SK-N-SH (cell line): ENCODE measurements around the gene ZIC1. TPM values are rescaled to one million over a fixed set of nuclear protein-coding genes. Genes with fewer than 3 reads are reported as not detected.

ENCODE experiments used
- CTCF ChIA-PET: fragments of 300-600, 350-600 bp; formaldehyde crosslinking; extraction: SDS; loops from one replicate; lab custom pipeline; 2021; lab: Yijun Ruan, JAX
- POLR2A ChIA-PET: fragments of 350-600 bp; sonication (Branson Sonifier 250); formaldehyde crosslinking; extraction: SDS; loops from one replicate; lab custom pipeline; 2020; ENCODE audit warnings: antibody characterized with exemption, inconsistent platforms; lab: Yijun Ruan, JAX
- DNase-seq: peaks from one replicate; pipeline ENCODE4 v3.0.0; 2012
- H2AFZ ChIP-seq: fragments of 200-600 bp; sonication (generic); 2 replicates; pipeline ENCODE4 v1.8.1; 2016; ENCODE audit warnings: antibody characterized with exemption, mild to moderate bottlenecking, low read depth
- H3F3A ChIP-seq: fragments of 200-600 bp; sonication (generic); replicated peaks from 2 replicates; pipeline ENCODE3; 2016; ENCODE audit warnings: antibody characterized with exemption, mild to moderate bottlenecking; ENCODE audit not compliant: insufficient read depth
- H3K27ac ChIP-seq, 2 experiments: fragments of 200-500 bp in 1 of 2; fragments of 200-600 bp in 1 of 2; sonication (Bioruptor generic) in 1 of 2; sonication (generic), shearing (Covaris generic) in 1 of 2; 2 replicates each; pipeline versions ENCODE4 v1.5.1 to v1.6.1; 2014 to 2016; ENCODE audit warnings: low read depth in 2 of 2, inconsistent platforms in 1 of 2, low read length in 1 of 2, mild to moderate bottlenecking in 1 of 2, mixed read lengths in 1 of 2
- H3K27me3 ChIP-seq: fragments of 200-600 bp; sonication (generic), shearing (Covaris generic); 2 replicates; pipeline ENCODE4 v1.6.1; 2016; ENCODE audit warnings: mixed run types; ENCODE audit not compliant: insufficient read depth
- H3K36me3 ChIP-seq, 2 experiments: fragments of 200-500 bp in 1 of 2; fragments of 200-600 bp in 1 of 2; sonication (Bioruptor generic) in 1 of 2; sonication (generic) in 1 of 2; replicated peaks in 1 of 2; 2 replicates each; pipeline versions ENCODE3 to v1.5.1; 2014 to 2016; ENCODE audit warnings: low read length in 1 of 2, mild to moderate bottlenecking in 1 of 2; ENCODE audit not compliant: insufficient read depth in 2 of 2, control insufficient read depth in 1 of 2
- H3K4me1 ChIP-seq, 2 experiments: fragments of 200-500 bp in 1 of 2; fragments of 200-600 bp in 1 of 2; sonication (Bioruptor generic) in 1 of 2; sonication (generic), shearing (Covaris generic) in 1 of 2; 2 replicates each; pipeline versions ENCODE4 v1.5.1 to v1.6.1; 2014 to 2016; ENCODE audit warnings: low read depth in 1 of 2, low read length in 1 of 2, mixed run types in 1 of 2; ENCODE audit not compliant: insufficient read depth in 2 of 2, control insufficient read depth in 1 of 2
- H3K4me2 ChIP-seq: fragments of 200-600 bp; sonication (generic), shearing (Covaris generic); 2 replicates; pipeline ENCODE4 v1.6.1; 2017; ENCODE audit warnings: mixed run types
- H3K4me3 ChIP-seq, 2 experiments: fragments of 200-500 bp in 1 of 2; fragments of 200-600 bp in 1 of 2; sonication (Bioruptor generic) in 1 of 2; sonication (generic), shearing (Covaris generic) in 1 of 2; 2 replicates each; pipeline versions ENCODE4 v1.5.1 to v1.8.1; 2014 to 2016; ENCODE audit warnings: low read depth in 2 of 2, inconsistent platforms in 1 of 2, low read length in 1 of 2, mild to moderate bottlenecking in 1 of 2, mixed read lengths in 1 of 2, moderate library complexity in 1 of 2
- H3K79me2 ChIP-seq: fragments of 200-600 bp; sonication (generic); 2 replicates; pipeline ENCODE4 v1.8.1; 2017; ENCODE audit warnings: mild to moderate bottlenecking; ENCODE audit not compliant: insufficient read depth
- H3K9ac ChIP-seq: fragments of 200-600 bp; sonication (generic); 2 replicates; pipeline ENCODE4 v1.6.1; 2017; ENCODE audit warnings: mixed run types
- H3K9me2 ChIP-seq: fragments of 200-600 bp; sonication (generic); 2 replicates; pipeline ENCODE4 v1.6.1; 2017; ENCODE audit warnings: mixed run types
- H3K9me3 ChIP-seq: fragments of 200-600 bp; sonication (generic); 2 replicates; pipeline ENCODE4 v1.6.1; 2017; ENCODE audit warnings: mixed run types, mild to moderate bottlenecking, moderate library complexity
- H4K20me1 ChIP-seq: fragments of 200-600 bp; sonication (generic); 2 replicates; pipeline ENCODE4 v1.6.1; 2017; ENCODE audit warnings: mild to moderate bottlenecking, mixed run types; ENCODE audit not compliant: insufficient read depth
- EP300 ChIP-seq, 2 experiments: IDR thresholded peaks; 2 replicates each; pipeline versions ENCODE4 v1.4.0 to v1.6.1; 2012; ENCODE audit warnings: borderline replicate concordance in 1 of 2, low read depth in 1 of 2, low read length in 1 of 2
- EZH2phosphoT487 ChIP-seq: fragments of 200-600 bp; sonication (generic); IDR thresholded peaks from 2 replicates; pipeline ENCODE4 v1.6.1; 2017; ENCODE audit warnings: low read depth, mixed run types, mild to moderate bottlenecking, antibody characterized with exemption, moderate library complexity, borderline replicate concordance
- MXI1 ChIP-seq: IDR thresholded peaks from 2 replicates; pipeline ENCODE4 v1.6.1; 2012; ENCODE audit warnings: mild to moderate bottlenecking, low read depth, low read length, improper control_type of control experiment
- NFIC ChIP-seq: IDR thresholded peaks from 2 replicates; pipeline ENCODE4 v1.4.0; 2012; ENCODE audit warnings: borderline replicate concordance
- PBX3 ChIP-seq: IDR thresholded peaks from 2 replicates; pipeline ENCODE4; 2012
- POLR2AphosphoS5 ChIP-seq: IDR thresholded peaks from 2 replicates; pipeline ENCODE4 v1.6.1; 2012; ENCODE audit warnings: low read depth, low read length
- TCF12 ChIP-seq: IDR thresholded peaks from 2 replicates; pipeline ENCODE4 v1.4.0; 2012
- YY1 ChIP-seq: IDR thresholded peaks from 2 replicates; pipeline ENCODE4 v1.4.0; 2012; ENCODE audit warnings: low read depth, mild to moderate bottlenecking
- WGBS: methylation state at CpG from one replicate; pipeline ENCODE4 v1.1.6; 2017; ENCODE audit warnings: low lambda C conversion rate; 5-methylcytosine and 5-hydroxymethylcytosine counted together
- polyA plus RNA-seq, 3 experiments: library from polyadenylated mRNA; depleted of rRNA; stranded (reverse); fragments of >200 nt; gene quantifications; 2 replicates each; pipeline ENCODE4 v1.2.3, GENCODE V29; 2012

Gene ZIC1
- polyA plus RNA-seq, 1 of the 3 experiments (the other 2 are of a cell fraction) = 16.7 TPM

- TF ChIP-seq POLR2AphosphoS5 (no peak), MXI1 (no peak), PBX3 (no peak), NFIC (no peak), EP300 (IDR thresholded peaks at IDR 0.05; ENCODE audit: borderline replicate concordance in 1 of 2, low read depth in 1 of 2, low read length in 1 of 2) (no peak), TCF12 (no peak), EZH2phosphoT487 (no peak)
- TF ChIP-seq, all 33 proteins: peak for 0
Measured at GRCh38 chr3:147368151-147368550, 41.0 kb upstream of the ZIC1 start (continued).

- H3F3A ChIP-seq = no peaks in the 10 kb centered on the region
- no peaks in the 10 kb centered on the region for H3K9me2 ChIP-seq
- no peak for DNase-seq
- H3K4me1 ChIP-seq = no peaks in the 10 kb centered on the region
- TF ChIP-seq YY1 (no peak), EZH2phosphoT487 (peak; percentile 79; the same call in 1 of the 2 replicates)
- no peak overlapping the region for H3K27ac ChIP-seq
- no peaks in the 10 kb centered on the region for H4K20me1 ChIP-seq
- no peaks in the 10 kb centered on the region for H3K9me3 ChIP-seq
- H3K9ac ChIP-seq = no peak overlapping the region
- ChIA-PET CTCF (interaction anchor here (1.0 to 1.9 kb wide), 5 partner anchors 11 to 248 kb away, joined by 3 to 8 read pairs (median 4); no protein-coding TSS in a partner anchor), POLR2A (no interaction called here)
- no peak overlapping the region for H3K4me2 ChIP-seq
- no peaks in the 10 kb centered on the region for H3K79me2 ChIP-seq
- no peak overlapping the region for H3K4me3 ChIP-seq
- H2AFZ ChIP-seq = no peak overlapping the region
- 3% methylated on average over 11 of the region's 16 CpGs for WGBS
- no peaks in the 10 kb centered on the region for H3K36me3 ChIP-seq
- peaks cover 76% of the 10 kb centered on the region for H3K27me3 ChIP-seq
Measured at GRCh38 chr3:147368561-147369221, 40.5 kb upstream of the ZIC1 start.

GRCh38 chr3:147369231-147369630, 39.9 kb upstream of the ZIC1 start:
- H3K9me2 ChIP-seq = no peaks in the 10 kb centered on the region
- no peaks in the 10 kb centered on the region for H3K36me3 ChIP-seq
- H2AFZ ChIP-seq = no peak overlapping the region
- H3K9ac ChIP-seq = no peak overlapping the region
- no peak overlapping the region for H3K27ac ChIP-seq
- no peak overlapping the region for H3K4me2 ChIP-seq
- peaks cover 81% of the 10 kb centered on the region for H3K27me3 ChIP-seq
- TF ChIP-seq YY1 = no peak
- TF ChIP-seq EZH2phosphoT487 = peak; percentile 39; the same call in 1 of the 2 replicates
- no peaks in the 10 kb centered on the region for H3K79me2 ChIP-seq
- CTCF ChIA-PET = interaction anchor here (1.3 to 1.9 kb wide), 5 partner anchors 8 to 248 kb away, joined by 3 to 9 read pairs (median 8); no protein-coding TSS in a partner anchor
- no peak for DNase-seq
- H3K9me3 ChIP-seq = no peaks in the 10 kb centered on the region
- H4K20me1 ChIP-seq = no peaks in the 10 kb centered on the region
- no peak overlapping the region for H3K4me3 ChIP-seq
- no peaks in the 10 kb centered on the region for H3F3A ChIP-seq
- POLR2A ChIA-PET = no interaction called here
- H3K4me1 ChIP-seq = no peaks in the 10 kb centered on the region
- 38% methylated on average over 13 of the region's 13 CpGs for WGBS
